Measurements from ENCODE around the gene TSPAN10.
"Not testable (repeated sequence)": the region's sequence is repeated elsewhere in the genome, so short reads cannot be mapped to it uniquely, and the experiment has no call there.

TSPAN10 gene

GRCh38 chr17:81665205-81666091 is 28.5 kb downstream of the TSPAN10 start:
- DNase-seq: no peak

- DNase-seq: no peak
Observed at GRCh38 chr17:81666092-81666341, 29.0 kb downstream of the TSPAN10 start.

- DNase-seq: peak; percentile 91
Observed at GRCh38 chr17:81666342-81667191, 29.6 kb downstream of the TSPAN10 start, which contains the start of the genes CCDC137 and OXLD1. Gene CCDC137 (plus strand): TSS chr17:81666737. CDS start chr17:81666767, 30 bp downstream. Gene OXLD1 (minus strand): TSS chr17:81666605. CDS start chr17:81666577, 28 bp downstream.

GRCh38 chr17:81667754-81668153 is 30.8 kb downstream of the TSPAN10 start:
- no peak for DNase-seq

- DNase-seq: no peak
Observed at GRCh38 chr17:81672504-81672903, 35.5 kb downstream of the TSPAN10 start.

GRCh38 chr17:81672954-81673353 is 36.0 kb downstream of the TSPAN10 start:
- DNase-seq: no peak

GRCh38 chr17:81673561-81674258 is 36.7 kb downstream of the TSPAN10 start:
- no peak for DNase-seq

GRCh38 chr17:81675515-81676221 is 38.7 kb downstream of the TSPAN10 start:
- not testable (repeated sequence) for DNase-seq

- no peak for DNase-seq
Observed at GRCh38 chr17:81676906-81677305, 39.9 kb downstream of the TSPAN10 start.

- DNase-seq: no peak
Observed at GRCh38 chr17:81680150-81680549, 43.2 kb downstream of the TSPAN10 start.

- DNase-seq: no peak
Observed at GRCh38 chr17:81681672-81682071, 44.7 kb downstream of the TSPAN10 start.

GRCh38 chr17:81682565-81683207 is 45.7 kb downstream of the TSPAN10 start:
- no peak for DNase-seq

- no peak for DNase-seq
Observed at GRCh38 chr17:81683208-81683583, 46.2 kb downstream of the TSPAN10 start.

- DNase-seq: peak; percentile 99
Observed at GRCh38 chr17:81683584-81684441, 46.8 kb downstream of the TSPAN10 start, which contains the start of the genes ARL16 and HGS. Gene ARL16 (minus strand): TSS chr17:81683797. CDS start chr17:81683753, 44 bp downstream. Gene HGS (plus strand): TSS chr17:81684011. CDS start chr17:81684067, 56 bp downstream.

- peak; percentile 62 for DNase-seq
Observed at GRCh38 chr17:81684442-81684911, 47.5 kb downstream of the TSPAN10 start.

GRCh38 chr17:81685108-81685507 is 48.1 kb downstream of the TSPAN10 start:
- DNase-seq: peak; percentile 35

- DNase-seq: no peak
Observed at GRCh38 chr17:81686614-81687013, 49.6 kb downstream of the TSPAN10 start.

- DNase-seq: no peak
Observed at GRCh38 chr17:81687770-81688541, 51.0 kb downstream of the TSPAN10 start.

GRCh38 chr17:81688616-81689015 is 51.6 kb downstream of the TSPAN10 start:
- DNase-seq: no peak

- DNase-seq: no peak
Observed at GRCh38 chr17:81690066-81690465, 53.1 kb downstream of the TSPAN10 start.

Measured in amniotic stem cell (primary cell).